RPMI7951 (cell line): ENCODE measurements around the gene LBH. TPM values are rescaled to one million over a fixed set of nuclear protein-coding genes. Genes with fewer than 3 reads are reported as not detected.
A peak's percentile ranks its signal among the peaks of the same experiment; 100 is the strongest.

ENCODE experiments used
- DNase-seq: peaks from one replicate; pipeline ENCODE4 v3.0.0-alpha.2; 2012; ENCODE audit warnings: low read depth
- total RNA-seq: library from RNA; depleted of rRNA; stranded (reverse); fragments of >200 nt; shearing (Covaris generic); gene quantifications from 2 replicates; pipeline ENCODE4 v1.2.3, GENCODE V29; 2014

Gene LBH
- total RNA-seq, 1 experiment from 2014 or later: 6.4 TPM

DNA sequence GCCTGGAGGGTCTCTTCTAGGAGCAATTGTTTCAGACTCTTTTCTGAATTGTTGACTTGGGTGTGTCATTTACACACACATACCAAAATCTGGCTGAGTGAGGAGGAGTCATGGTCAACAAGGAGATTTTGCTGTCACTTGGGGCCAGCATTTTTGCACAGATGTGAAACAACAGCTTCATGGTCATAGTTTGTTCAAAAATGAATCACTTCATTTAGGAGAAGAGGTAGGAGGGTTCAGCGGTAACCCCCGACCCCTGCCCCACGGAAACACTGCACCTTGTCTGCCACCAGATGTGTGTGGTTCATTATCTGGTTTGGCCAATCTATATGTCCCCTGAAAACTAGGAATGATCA, 42.2 kb downstream of the LBH start:
- DNase-seq: no peak

DNA sequence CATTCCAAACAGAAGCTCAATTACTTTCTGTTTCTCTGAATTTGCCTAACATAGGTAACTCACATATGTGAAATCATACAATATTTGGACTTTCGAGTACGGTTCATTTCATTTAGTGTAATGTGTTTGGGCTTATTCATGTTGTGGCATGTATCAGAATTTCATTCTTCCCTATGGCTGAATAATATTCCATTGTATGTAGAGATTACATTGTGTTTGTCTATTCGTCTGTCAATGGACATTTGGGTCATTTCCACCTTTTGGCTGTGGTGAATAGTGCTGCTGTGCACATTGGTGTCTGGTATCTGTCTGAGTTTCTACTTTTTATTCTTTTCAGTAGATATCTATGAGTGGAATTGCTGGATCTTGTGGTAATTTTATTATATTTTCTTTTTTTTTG, 43.9 kb downstream of the LBH start:
- no peak for DNase-seq

- DNase-seq: no peak
Measured at GRCh38 chr2:30276455-30276911, 45.1 kb downstream of the LBH start.

GRCh38 chr2:30277582-30277981, 46.2 kb downstream of the LBH start:
- no peak for DNase-seq

GRCh38 chr2:30278419-30278818, 47.1 kb downstream of the LBH start:
- no peak for DNase-seq

- DNase-seq: no peak
Measured at GRCh38 chr2:30280596-30281434, 49.5 kb downstream of the LBH start.

DNA sequence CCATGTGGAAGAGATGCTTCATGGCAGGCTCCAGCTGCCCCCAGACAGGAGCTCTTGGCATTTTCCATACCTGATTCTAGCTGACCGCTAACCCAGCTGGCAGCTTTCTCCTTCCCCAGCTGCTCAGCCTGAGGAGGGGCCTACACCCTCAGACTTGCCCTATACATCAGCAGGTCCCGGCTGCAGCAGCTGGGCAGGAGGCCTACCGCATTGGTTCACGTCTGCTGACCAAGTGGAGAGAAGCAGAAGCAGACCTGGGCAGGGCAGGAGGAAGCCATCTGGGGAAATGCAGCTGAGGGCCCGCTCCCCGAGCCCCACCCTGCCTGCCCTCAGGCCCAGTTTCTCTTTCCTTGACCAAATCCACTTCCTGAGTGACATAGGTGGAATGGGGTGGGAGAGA, 50.7 kb downstream of the LBH start:
- no peak for DNase-seq

DNA sequence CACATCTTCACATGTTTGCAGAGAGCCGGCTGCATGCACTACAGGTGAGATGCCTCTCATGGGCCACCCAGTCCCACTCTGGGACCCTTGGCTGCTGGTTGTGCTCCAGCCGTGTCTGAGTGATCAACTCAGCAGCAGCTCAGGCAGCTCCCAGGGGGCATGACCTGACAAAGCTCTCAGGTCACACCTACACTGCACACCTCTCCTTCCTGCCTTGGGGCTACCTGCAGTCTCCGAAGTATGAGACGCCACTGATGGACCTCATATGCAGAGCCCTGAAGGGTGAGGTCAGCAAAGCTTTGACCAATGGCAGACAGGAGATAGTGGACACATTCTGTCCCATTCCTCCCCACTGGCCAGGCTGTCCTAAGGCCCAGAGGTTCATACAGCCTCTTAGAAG, 51.4 kb downstream of the LBH start:
- DNase-seq: no peak

- no peak for DNase-seq
Measured at GRCh38 chr2:30283931-30284565, 52.7 kb downstream of the LBH start.

DNA sequence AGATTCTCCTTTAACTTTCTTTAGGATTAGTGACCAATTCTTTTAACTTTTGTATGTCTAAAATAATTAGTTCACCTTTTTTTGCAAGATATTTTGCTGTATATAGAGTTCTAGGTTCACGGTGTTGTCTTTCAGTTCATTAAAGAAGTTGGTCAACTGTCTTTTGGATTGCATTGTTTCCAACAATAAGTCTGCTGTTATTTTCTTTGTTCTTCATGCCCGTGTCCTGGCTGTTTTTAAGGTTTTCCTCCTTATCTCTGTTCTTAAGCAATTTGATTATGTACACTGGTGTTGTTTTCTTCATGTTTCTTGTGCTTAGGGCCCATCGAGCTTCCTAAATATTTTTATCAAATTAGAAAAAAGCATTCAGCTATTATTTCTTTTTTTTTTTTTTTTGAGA, 54.4 kb downstream of the LBH start:
- DNase-seq: no peak

DNA sequence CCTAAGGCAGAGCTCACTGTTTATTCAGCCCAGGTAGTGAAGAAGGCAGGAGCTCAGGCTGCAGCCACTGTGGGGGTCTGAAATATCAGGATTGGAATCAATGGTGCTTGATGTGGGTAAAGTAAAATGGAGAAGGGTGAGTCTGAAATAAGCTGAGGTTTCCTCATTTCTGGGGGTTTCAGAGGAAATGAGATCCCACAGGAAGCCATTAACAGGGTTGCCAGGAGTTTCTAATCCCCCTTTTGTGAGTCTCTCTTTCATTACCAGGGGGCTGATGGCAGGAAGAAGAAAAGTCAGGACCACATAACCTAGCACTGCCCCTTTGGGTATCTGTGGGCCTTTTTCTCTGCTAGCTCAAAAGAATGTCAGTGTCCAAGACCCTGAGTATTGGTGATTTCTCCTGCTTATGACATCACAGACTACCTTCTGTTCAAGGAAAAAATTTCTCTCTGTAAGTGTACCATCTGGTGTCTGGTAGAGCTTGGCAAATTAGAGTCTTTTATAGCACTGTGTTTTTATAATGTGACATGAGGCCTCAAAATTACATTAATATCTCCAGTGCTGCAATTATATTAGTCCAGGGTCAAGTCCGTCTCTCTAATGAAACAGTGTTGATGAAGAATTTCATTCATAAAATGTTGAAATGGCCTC, 56.0 kb downstream of the LBH start:
- DNase-seq: no peak

GRCh38 chr2:30287857-30288513, 56.7 kb downstream of the LBH start:
- no peak for DNase-seq

DNA sequence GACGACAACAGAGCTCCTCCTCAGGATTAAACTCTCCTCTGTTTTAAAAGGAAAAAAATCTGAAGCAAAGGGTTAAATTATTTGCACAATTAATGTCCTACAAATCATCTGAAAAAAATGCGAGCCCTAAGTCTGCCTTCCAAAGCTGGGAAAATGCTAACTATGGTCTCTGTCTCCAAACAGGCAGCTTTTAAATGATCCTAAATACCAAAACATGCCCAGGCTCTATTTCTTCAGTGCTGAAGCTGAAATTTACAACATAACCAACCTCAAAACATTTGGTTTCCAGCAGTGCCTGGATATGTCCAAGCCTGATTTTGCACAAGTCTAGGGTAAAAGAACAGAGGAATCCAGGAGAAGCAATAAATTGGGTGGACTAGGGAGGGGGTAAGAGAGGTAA, 57.2 kb downstream of the LBH start:
- DNase-seq: no peak

GRCh38 chr2:30293303-30293921, 62.1 kb downstream of the LBH start:
- DNase-seq: peak; percentile 49

DNA sequence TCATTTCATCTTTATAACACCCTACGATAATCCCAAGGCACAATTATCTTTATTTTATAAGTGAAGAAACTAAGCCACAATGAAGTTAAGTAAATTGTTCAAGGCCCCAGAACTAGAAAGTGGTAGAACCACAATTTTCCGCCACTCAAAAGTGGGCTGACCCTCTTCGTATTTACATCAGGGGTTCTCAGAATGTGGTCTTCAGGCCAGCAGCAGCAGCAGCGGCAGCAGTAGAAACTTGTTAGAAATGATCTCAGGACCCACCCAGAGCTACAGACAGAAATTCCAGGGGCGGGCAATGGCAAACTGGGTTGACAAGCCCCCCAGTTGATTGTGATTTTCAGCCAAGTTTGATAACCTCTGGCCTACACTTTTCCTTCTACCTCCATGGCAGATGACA, 62.8 kb downstream of the LBH start:
- DNase-seq: no peak

DNA sequence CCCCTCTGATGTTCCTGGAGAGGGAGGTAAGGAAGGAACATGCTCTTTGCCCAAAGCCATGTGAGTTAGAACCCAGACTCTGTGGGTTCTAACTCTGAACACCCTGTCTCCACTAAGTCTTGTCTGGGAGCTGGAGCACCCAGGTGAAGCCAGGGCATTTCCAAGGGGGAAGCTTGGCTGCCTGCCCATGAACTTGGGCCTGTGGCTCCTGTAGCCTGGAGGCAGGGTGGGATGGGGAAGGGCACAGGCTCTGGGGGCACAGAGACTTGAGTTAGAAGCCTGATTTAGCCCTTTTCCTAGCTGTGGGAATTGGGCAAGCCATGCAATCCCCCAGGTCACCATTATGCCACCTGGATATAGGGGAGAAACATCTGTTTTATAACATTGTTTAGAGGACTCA, 65.2 kb downstream of the LBH start:
- no peak for DNase-seq

DNA sequence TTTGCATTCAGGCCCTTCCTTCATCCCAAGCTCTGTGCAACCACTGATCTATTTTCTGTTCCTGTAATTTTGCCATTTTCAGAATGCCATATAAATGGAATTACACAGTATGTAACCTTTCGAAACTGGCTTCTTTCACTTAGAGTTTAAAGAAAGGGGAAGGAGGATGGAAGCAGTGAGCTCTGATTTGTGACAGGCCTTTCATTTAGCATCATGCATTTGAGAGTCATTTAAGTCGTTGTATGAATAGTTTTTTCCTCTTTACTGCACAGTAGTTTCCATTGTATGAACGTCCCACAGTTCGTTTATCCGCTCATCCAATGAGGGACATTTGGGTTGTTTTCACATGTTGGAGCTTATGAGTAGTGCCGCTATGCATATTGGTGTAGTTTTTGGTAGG, 67.0 kb downstream of the LBH start:
- peak; percentile 5 for DNase-seq

- DNase-seq: no peak
Measured at GRCh38 chr2:30300122-30300455, 68.8 kb downstream of the LBH start.

- no peak for DNase-seq
Measured at GRCh38 chr2:30300456-30301221, 69.3 kb downstream of the LBH start.

GRCh38 chr2:30301551-30301950, 70.2 kb downstream of the LBH start:
- peak; percentile 3 for DNase-seq

DNA sequence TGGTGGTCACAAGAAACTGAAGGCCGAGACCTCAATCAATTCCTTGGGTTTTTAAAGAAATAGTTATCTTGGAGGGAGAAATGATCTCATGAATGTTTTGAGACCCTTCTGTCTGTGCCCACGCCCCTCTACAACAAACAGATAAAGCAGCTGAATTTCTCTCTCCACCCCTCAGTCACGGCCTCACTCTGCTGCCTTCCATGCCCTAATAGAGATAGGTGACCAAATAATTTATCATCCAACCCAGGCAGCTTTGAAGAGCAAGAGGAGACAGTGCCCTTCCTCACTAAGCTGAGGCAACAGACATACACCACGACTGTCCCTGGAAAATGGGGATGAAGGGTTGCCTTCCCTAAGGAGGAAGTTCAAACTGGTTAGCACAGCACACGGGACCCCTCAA, 71.2 kb downstream of the LBH start:
- DNase-seq: no peak
